ENCODE data around the gene COL4A5. TPM values are rescaled to one million over a fixed set of nuclear protein-coding genes. Genes with fewer than 3 reads are reported as not detected.

Gene COL4A5
- total and polyA plus RNA-seq, 2 donors (not counting 3 experiments of a cell fraction or from before 2014, with no cell fraction given): 15.4 to 28.8 TPM

DNA sequence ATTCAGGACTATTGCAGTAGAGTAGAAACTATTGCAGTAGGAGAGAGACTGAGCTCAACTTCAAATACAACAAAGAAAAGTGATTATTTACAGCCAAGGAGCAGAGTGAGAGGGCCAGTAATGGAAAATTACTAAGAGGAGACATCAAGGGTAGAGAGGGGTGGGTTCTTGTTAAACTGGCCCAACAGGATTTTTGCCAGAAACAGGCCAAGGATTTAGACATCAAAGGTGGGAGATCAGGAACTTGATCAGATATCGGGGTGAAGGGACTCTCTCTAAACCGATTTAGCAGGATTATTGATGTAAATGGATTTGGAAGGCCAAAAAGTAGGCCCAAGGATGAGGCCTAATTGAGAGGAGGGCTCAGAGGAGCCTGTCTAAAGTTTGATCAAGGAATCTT lies 231.9 kb downstream of the COL4A5 start:
- Histone ChIP-seq H3K9ac (replicated peaks; ENCODE audit: extremely low read depth, insufficient read depth, low read length) (no peak overlapping the region), H3K4me2 (ENCODE audit: insufficient read depth, low read length) (no peak overlapping the region), H3K79me2 (ENCODE audit: control insufficient read depth, insufficient read depth, low read length) (no peaks in the 10 kb centered on the region), H3K9me3 (replicated peaks; ENCODE audit: control insufficient read depth, insufficient read depth, low read length) (no peaks in the 10 kb centered on the region), H3K27ac (ENCODE audit: insufficient read depth, low read depth, low read length) (no peak overlapping the region), H3K36me3 (ENCODE audit: control insufficient read depth in 2 of 2, extremely low read depth in 1 of 2, insufficient read depth in 2 of 2, low read length in 2 of 2) (no peaks in the 10 kb centered on the region), H3K9me1 (replicated peaks; ENCODE audit: control insufficient read depth, extremely low read depth, insufficient read depth, low read length) (no peaks in the 10 kb centered on the region), H4K20me1 (replicated peaks; ENCODE audit: control insufficient read depth, extremely low read depth, insufficient read depth, low read length) (no peaks in the 10 kb centered on the region), H3K27me3 (ENCODE audit: control insufficient read depth in 2 of 2, insufficient read depth in 2 of 2, low read length in 2 of 2) (no peaks in the 10 kb centered on the region), H2AFZ (ENCODE audit: low read depth, low read length) (no peak overlapping the region), H3K4me3 (replicated peaks in 1 of 3; ENCODE audit: insufficient read depth in 1 of 3, low read depth in 1 of 3, low read length in 3 of 3) (no peak overlapping the region), H3K4me1 (ENCODE audit: control insufficient read depth, extremely low read depth, insufficient read depth, low read length) (no peaks in the 10 kb centered on the region)
- no peak for FAIRE-seq
- no peak for DNase-seq (ENCODE audit: low read depth, low spot score)
- dilution Hi-C loops (cut with MboI; ENCODE audit: extremely low pct_ligation_motif_present, low sequenced_read_pairs): no loop called here
- CTCF ChIA-PET: no interaction called here
- BruUV-seq (replicated peaks): no TSS peak
- POLR2A ChIA-PET: interaction anchor here (0.7 kb wide), 1 partner anchor 487 kb away, joined by 3 read pairs; no protein-coding TSS in a partner anchor
- TF ChIP-seq MYC (IDR thresholded peaks at IDR 0.05; ENCODE audit: low read depth, low read length): no peak
- TF ChIP-seq FOS (IDR thresholded peaks at IDR 0.05; ENCODE audit: borderline replicate concordance, insufficient read depth, low read length): no peak
- no peak for TF ChIP-seq MAX (IDR thresholded peaks at IDR 0.05; ENCODE audit: insufficient read depth, insufficient read length)
- TF ChIP-seq POLR2AphosphoS5 (IDR thresholded peaks at IDR 0.05; ENCODE audit: insufficient read depth, low read depth, low read length): no peak
- TF ChIP-seq EZH2 (IDR thresholded peaks at IDR 0.05; ENCODE audit: borderline replicate concordance, low read depth, low read length, severe bottlenecking): no peak
- no peak for TF ChIP-seq POLR2A (IDR thresholded peaks at IDR 0.05; ENCODE audit: low read depth, low read length)
- TF ChIP-seq JUN (IDR thresholded peaks at IDR 0.05; ENCODE audit: borderline replicate concordance, insufficient read depth, insufficient read length, low read depth): no peak
- TF ChIP-seq GATA2 (IDR thresholded peaks at IDR 0.05; ENCODE audit: insufficient read depth, insufficient read length, low read depth, low read length): no peak
- no peak for TF ChIP-seq CTCF (IDR thresholded peaks at IDR 0.05; ENCODE audit: extremely low read depth in 1 of 2, insufficient read depth in 1 of 2, low read depth in 1 of 2, low read length in 2 of 2)
- intact Hi-C loops (cut with micrococcal nuclease): no loop called here
